Kidney (tissue), 14 donors: ENCODE results near the gene GPRC5C. TPM values are rescaled to one million over a fixed set of nuclear protein-coding genes. Genes with fewer than 3 reads are reported as not detected.

Source experiments
- DNase-seq, 5 donors: peaks; one replicate each; pipeline ENCODE4 v3.0.0-alpha.2; 2013 to 2020
- FAIRE-seq: peaks from 2 replicates; lab custom pipeline; 2012; peaks lifted over from hg19 to GRCh38; lab: Jason Lieb, UNC
- H3K27ac ChIP-seq, 2 donors: one replicate each; pipeline ENCODE4 v1.7.0; 2013; ENCODE audit warnings: low read depth in 2 of 2, low read length in 2 of 2, inconsistent platforms in 1 of 2
- H3K27me3 ChIP-seq: one replicate; pipeline ENCODE4 v1.7.1; 2013; ENCODE audit warnings: low read length, inconsistent platforms; ENCODE audit not compliant: control insufficient read depth, insufficient read depth
- H3K36me3 ChIP-seq, 3 donors: one replicate each; pipeline versions ENCODE4 v1.7.0 to v1.7.1; 2013; ENCODE audit warnings: low read length in 3 of 3, control low read depth in 1 of 3, inconsistent platforms in 1 of 3; ENCODE audit not compliant: insufficient read depth in 3 of 3, control insufficient read depth in 2 of 3
- H3K4me1 ChIP-seq, 3 donors: one replicate each; pipeline versions ENCODE4 v1.7.0 to v1.7.1; 2013; ENCODE audit warnings: low read length in 3 of 3, inconsistent platforms in 1 of 3, low read depth in 1 of 3; ENCODE audit not compliant: control insufficient read depth in 2 of 3, insufficient read depth in 2 of 3
- H3K4me3 ChIP-seq, 3 donors: one replicate each; pipeline versions ENCODE4 v1.7.0 to v1.8.1; 2013; ENCODE audit warnings: low read length in 3 of 3, control low read depth in 1 of 3, inconsistent platforms in 1 of 3
- H3K9ac ChIP-seq, 3 donors: one replicate each; pipeline versions ENCODE4 v1.7.0 to v1.7.1; 2013; ENCODE audit warnings: low read length in 3 of 3, control low read depth in 1 of 3, inconsistent platforms in 1 of 3
- H3K9me3 ChIP-seq, 3 donors: one replicate each; pipeline versions ENCODE4 v1.7.0 to v1.7.1; 2013; ENCODE audit warnings: low read length in 3 of 3, control low read depth in 1 of 3, inconsistent platforms in 1 of 3; ENCODE audit not compliant: control insufficient read depth in 2 of 3, insufficient read depth in 1 of 3
- CTCF ChIP-seq: IDR thresholded peaks from 3 replicates; pipeline ENCODE4 v1.5.1; 2012; ENCODE audit warnings: mild to moderate bottlenecking, moderate library complexity, borderline replicate concordance; ENCODE audit not compliant: insufficient read depth; ENCODE audit errors: extremely low read depth
- intact Hi-C: fragments of 100-400 bp; cut with DNase I; formaldehyde crosslinking; loops from one replicate; pipeline ENCODE4 v1.11.1; 2022
- polyA plus RNA-seq: library from polyadenylated mRNA; stranded (reverse); fragments of 350-450 nt; fragmentation: Illumina TruSeq; extraction: RNeasy Lipid Tissue Mini Kit (QIAGEN cat#74804); gene quantifications from one replicate; pipeline ENCODE4 v1.2.3, GENCODE V29; 2014; ENCODE audit warnings: low read depth, low replicate concordance; ENCODE audit not compliant: insufficient read depth
- total RNA-seq: library from RNA; stranded (reverse); fragmentation: NEBNext Ultra II Directional; extraction: Animal tissue kit (Norgen Biotek cat#: 25700); gene quantifications from one replicate; pipeline ENCODE4 v1.2.1, GENCODE V29; 2021
- donor health status: control.
- donor health status: control.
- donor health status: control.
- donor health status: control.
- donor health status: control.
- donor health status: DM: yes; HTN: yes; CAD: no.
- donor health status: Normal renal cell carcinoma (clear cell type).

GPRC5C gene
- total and polyA plus RNA-seq, 2 donors from 2014 or later: 242 to 358 TPM

- H3K9me3 ChIP-seq: no peaks in the 10 kb centered on the region
- peak overlapping the region in 1 of 2 donors; percentile 50 for H3K27ac ChIP-seq
- FAIRE-seq (no peak), DNase-seq (peak in 1 of 5 donors; percentile 26)
- no peak overlapping the region for H3K9ac ChIP-seq
- H3K27me3 ChIP-seq: no peaks in the 10 kb centered on the region
- TF ChIP-seq CTCF: no peak
- H3K36me3 ChIP-seq: peaks cover 0 to 10% (median 6%) of the 10 kb centered on the region in 3 donors
- intact Hi-C loops: no loop called here
- H3K4me3 ChIP-seq: no peak overlapping the region
- peaks cover 0 to 68% (median 35%) of the 10 kb centered on the region in 3 donors for H3K4me1 ChIP-seq
Measured at GRCh38 chr17:74447628-74448159, 15.8 kb downstream of the GPRC5C start.

GRCh38 chr17:74448756-74449155 lies 16.9 kb downstream of the GPRC5C start:
- peaks cover 0 to 68% (median 33%) of the 10 kb centered on the region in 3 donors for H3K4me1 ChIP-seq
- TF ChIP-seq CTCF: no peak
- H3K27me3 ChIP-seq: no peaks in the 10 kb centered on the region
- intact Hi-C loops: no loop called here
- peaks cover 0 to 10% (median 6%) of the 10 kb centered on the region in 3 donors for H3K36me3 ChIP-seq
- no peak for FAIRE-seq
- H3K9me3 ChIP-seq: no peaks in the 10 kb centered on the region
- H3K4me3 ChIP-seq: no peak overlapping the region
- DNase-seq: peak in 1 of 5 donors; percentile 69
- H3K27ac ChIP-seq: peak overlapping the region; percentile 9 to 58
- peak overlapping the region in 1 of 3 donors; percentile 19 for H3K9ac ChIP-seq

GRCh38 chr17:74449306-74449705 lies 17.4 kb downstream of the GPRC5C start:
- DNase-seq: peak in 2 of 5 donors; percentile 43 to 65
- no peak for FAIRE-seq
- peak overlapping the region; percentile 58 to 72 for H3K27ac ChIP-seq

More at GRCh38 chr17:74449306-74449705, 17.4 kb downstream of the GPRC5C start:
- Histone ChIP-seq H3K36me3 (peaks cover 0 to 6% (median 3%) of the 10 kb centered on the region in 3 donors), H3K9ac (peak overlapping the region in 1 of 3 donors; percentile 19), H3K4me3 (no peak overlapping the region), H3K4me1 (peaks cover 0 to 63% (median 27%) of the 10 kb centered on the region in 3 donors), H3K27me3 (no peaks in the 10 kb centered on the region), H3K9me3 (no peaks in the 10 kb centered on the region)
- intact Hi-C loops: no loop called here
- TF ChIP-seq CTCF: no peak
